AG09319 (cell line): ENCODE measurements around the gene AGBL1.

ENCODE experiments used
- DNase-seq: peaks from one replicate; pipeline ENCODE4 v3.0.0-alpha.2; 2010; ENCODE audit warnings: low read depth; ENCODE audit errors: extremely low read depth
- TF ChIP-seq, protein P1 (sequence below): IDR thresholded peaks from 2 replicates; pipeline ENCODE4 v1.5.1; 2011; ENCODE audit warnings: low read depth, mild to moderate bottlenecking, inconsistent platforms, low read length, moderate library complexity

AGBL1 gene

GRCh38 chr15:86573476-86573875 lies 493.8 kb downstream of the AGBL1 start:
- TF ChIP-seq, protein P1, sequence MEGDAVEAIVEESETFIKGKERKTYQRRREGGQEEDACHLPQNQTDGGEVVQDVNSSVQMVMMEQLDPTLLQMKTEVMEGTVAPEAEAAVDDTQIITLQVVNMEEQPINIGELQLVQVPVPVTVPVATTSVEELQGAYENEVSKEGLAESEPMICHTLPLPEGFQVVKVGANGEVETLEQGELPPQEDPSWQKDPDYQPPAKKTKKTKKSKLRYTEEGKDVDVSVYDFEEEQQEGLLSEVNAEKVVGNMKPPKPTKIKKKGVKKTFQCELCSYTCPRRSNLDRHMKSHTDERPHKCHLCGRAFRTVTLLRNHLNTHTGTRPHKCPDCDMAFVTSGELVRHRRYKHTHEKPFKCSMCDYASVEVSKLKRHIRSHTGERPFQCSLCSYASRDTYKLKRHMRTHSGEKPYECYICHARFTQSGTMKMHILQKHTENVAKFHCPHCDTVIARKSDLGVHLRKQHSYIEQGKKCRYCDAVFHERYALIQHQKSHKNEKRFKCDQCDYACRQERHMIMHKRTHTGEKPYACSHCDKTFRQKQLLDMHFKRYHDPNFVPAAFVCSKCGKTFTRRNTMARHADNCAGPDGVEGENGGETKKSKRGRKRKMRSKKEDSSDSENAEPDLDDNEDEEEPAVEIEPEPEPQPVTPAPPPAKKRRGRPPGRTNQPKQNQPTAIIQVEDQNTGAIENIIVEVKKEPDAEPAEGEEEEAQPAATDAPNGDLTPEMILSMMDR, result no peak

GRCh38 chr15:86588413-86588812 lies 508.7 kb downstream of the AGBL1 start:
- DNase-seq, result no peak
- TF ChIP-seq, protein P1, result no peak

More at GRCh38 chr15:86573476-86573875, 493.8 kb downstream of the AGBL1 start:
- no peak for DNase-seq

- TF ChIP-seq, protein P1, result no peak
- no peak for DNase-seq
These were observed 510.8 kb downstream of the AGBL1 start for GRCh38 chr15:86590461-86590860.

- TF ChIP-seq, protein P1, result no peak
- DNase-seq, result no peak
These were observed 511.5 kb downstream of the AGBL1 start for GRCh38 chr15:86591158-86591557.

GRCh38 chr15:86591994-86592735 lies 512.5 kb downstream of the AGBL1 start:
- TF ChIP-seq, protein P1, result no peak
- DNase-seq, result no peak

DNA sequence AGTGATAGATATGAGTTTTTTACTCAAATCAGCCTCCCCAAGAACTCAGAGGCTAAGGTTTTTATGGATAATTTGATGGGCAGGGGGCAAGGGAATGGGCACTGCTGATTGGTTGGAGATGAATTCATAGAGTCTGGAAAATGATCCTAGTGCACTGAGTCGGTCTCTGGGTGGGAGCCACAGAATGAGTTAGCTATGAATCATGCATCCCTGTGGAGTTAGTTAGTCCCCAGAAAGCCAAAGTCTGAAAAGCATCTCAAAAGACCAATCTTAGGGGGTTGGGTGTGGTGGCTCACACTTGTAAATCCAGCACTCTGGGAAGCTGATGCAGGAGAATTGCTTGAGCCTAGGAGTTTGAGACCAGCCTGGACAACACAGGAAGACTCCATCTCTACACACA lies 516.1 kb downstream of the AGBL1 start:
- TF ChIP-seq, protein P1, result no peak
- DNase-seq, result no peak

- TF ChIP-seq, protein P1, result no peak
- DNase-seq, result no peak
These were observed 523.8 kb downstream of the AGBL1 start for GRCh38 chr15:86603466-86603865.
